CD14-positive monocyte (primary cell): ENCODE results near the gene PPFIBP1. TPM values are rescaled to one million over a fixed set of nuclear protein-coding genes. Genes with fewer than 3 reads are reported as not detected.
A peak's percentile ranks its signal among the peaks of the same experiment; 100 is the strongest.

Experiments
- DNase-seq, 3 donors: peaks; one replicate each; pipeline ENCODE4 v3.0.0-alpha.2; 2011 to 2022
- H2AFZ ChIP-seq: 2 replicates; pipeline ENCODE4 v1.6.0; 2012; ENCODE audit warnings: mild to moderate bottlenecking, low read depth, low read length, inconsistent platforms; ENCODE audit not compliant: insufficient read depth, poor library complexity, severe bottlenecking
- H3K27ac ChIP-seq, 2 donors: 1 replicate in 1 of 2; 2 replicates in 1 of 2; pipeline ENCODE4 v1.5.1; 2012 to 2013; ENCODE audit warnings: low read length in 2 of 2, control low read depth in 1 of 2, inconsistent platforms in 1 of 2, low read depth in 1 of 2, mild to moderate bottlenecking in 1 of 2
- H3K27me3 ChIP-seq, 2 donors: one replicate each; pipeline versions ENCODE4 v1.6.0 to v1.6.1; 2011 to 2013; ENCODE audit warnings: low read length in 2 of 2; ENCODE audit not compliant: control insufficient read depth in 2 of 2, insufficient read depth in 2 of 2
- H3K36me3 ChIP-seq, 2 donors: replicated peaks in 1 of 2; 1 replicate in 1 of 2; 2 replicates in 1 of 2; pipeline versions ENCODE4 v1.5.1 to v1.6.1; 2012 to 2013; ENCODE audit warnings: low read length in 2 of 2, control low read depth in 1 of 2, inconsistent platforms in 1 of 2, mild to moderate bottlenecking in 1 of 2; ENCODE audit not compliant: insufficient read depth in 2 of 2, control insufficient read depth in 1 of 2
- H3K4me1 ChIP-seq, 2 donors: 1 replicate in 1 of 2; 2 replicates in 1 of 2; pipeline versions ENCODE4 v1.5.1 to v1.6.1; 2012 to 2013; ENCODE audit warnings: low read length in 2 of 2, control low read depth in 1 of 2, inconsistent platforms in 1 of 2, mild to moderate bottlenecking in 1 of 2, moderate library complexity in 1 of 2; ENCODE audit not compliant: insufficient read depth in 2 of 2, control insufficient read depth in 1 of 2
- H3K4me2 ChIP-seq: replicated peaks from 2 replicates; pipeline ENCODE3; 2012; ENCODE audit warnings: low read length, moderate library complexity, mild to moderate bottlenecking; ENCODE audit not compliant: poor library complexity, severe bottlenecking; ENCODE audit errors: extremely low read depth
- H3K4me3 ChIP-seq, 3 experiments: fragments of 200-600 bp in 1 of 3; sonication (generic) in 1 of 3; replicated peaks in 1 of 3; 1 replicate in 2 of 3; 2 replicates in 1 of 3; pipeline ENCODE4 v1.5.1; 2011 to 2013; ENCODE audit warnings: low read length in 3 of 3, mild to moderate bottlenecking in 3 of 3, control low read depth in 2 of 3, low read depth in 2 of 3, inconsistent platforms in 1 of 3, moderate library complexity in 1 of 3
- H3K79me2 ChIP-seq: 2 replicates; pipeline ENCODE4 v1.6.0; 2012; ENCODE audit warnings: mild to moderate bottlenecking, control low read depth, inconsistent platforms, low read length, moderate library complexity; ENCODE audit not compliant: insufficient read depth
- H3K9ac ChIP-seq: 2 replicates; pipeline ENCODE4 v1.6.0; 2017; ENCODE audit warnings: low read length, mild to moderate bottlenecking; ENCODE audit not compliant: insufficient read depth, poor library complexity, severe bottlenecking
- H3K9me3 ChIP-seq, 2 donors: replicated peaks in 1 of 2; 1 replicate in 1 of 2; 2 replicates in 1 of 2; pipeline versions ENCODE4 v1.5.1 to v1.6.1; 2012 to 2013; ENCODE audit warnings: low read length in 2 of 2, control low read depth in 1 of 2; ENCODE audit not compliant: control insufficient read depth in 1 of 2, insufficient read depth in 1 of 2
- H4K20me1 ChIP-seq: 2 replicates; pipeline ENCODE4 v1.6.0; 2012; ENCODE audit warnings: mild to moderate bottlenecking, low read length, control low read depth, moderate library complexity; ENCODE audit not compliant: insufficient read depth
- H3K27ac Mint-ChIP-seq, 7 donors: one replicate each; pipeline ENCODE4 v1.8.0; 2020; ENCODE audit warnings: mild to moderate bottlenecking in 7 of 7, mixed read lengths in 7 of 7, moderate library complexity in 6 of 7, inconsistent platforms in 2 of 7
- H3K27me3 Mint-ChIP-seq, 3 donors: one replicate each; pipeline ENCODE4 v1.8.0; 2021 to 2022; ENCODE audit warnings: low read depth in 3 of 3, mild to moderate bottlenecking in 3 of 3, mixed read lengths in 3 of 3, moderate library complexity in 3 of 3, inconsistent platforms in 1 of 3
- H3K36me3 Mint-ChIP-seq, 2 donors: one replicate each; pipeline ENCODE4 v1.8.0; 2020; ENCODE audit warnings: mixed read lengths in 2 of 2, inconsistent platforms in 1 of 2, mild to moderate bottlenecking in 1 of 2
- H3K4me1 Mint-ChIP-seq: one replicate; pipeline ENCODE4 v1.8.0; 2020; ENCODE audit warnings: mild to moderate bottlenecking, mixed read lengths
- H3K4me3 Mint-ChIP-seq, 2 donors: one replicate each; pipeline ENCODE4 v1.8.0; 2020; ENCODE audit warnings: mild to moderate bottlenecking in 2 of 2, mixed read lengths in 2 of 2, moderate library complexity in 1 of 2
- H3K9me3 Mint-ChIP-seq, 7 donors: one replicate each; pipeline ENCODE4 v1.8.0; 2020 to 2022; ENCODE audit warnings: mixed read lengths in 7 of 7, mild to moderate bottlenecking in 6 of 7, moderate library complexity in 6 of 7, inconsistent platforms in 2 of 7
- CTCF ChIP-seq: fragments of 200-600 bp; IDR thresholded peaks from one replicate; pipeline ENCODE4 v1.8.0; 2022; ENCODE audit warnings: antibody characterized with exemption, mild to moderate bottlenecking
- WGBS: methylation state at CpG from one replicate; pipeline ENCODE4 v1.1.5; 2013; ENCODE audit warnings: missing lambda C conversion rate; ENCODE audit not compliant: insufficient coverage; 5-methylcytosine and 5-hydroxymethylcytosine counted together
- intact Hi-C, 2 donors: fragments of 100-400 bp; cut with micrococcal nuclease; formaldehyde crosslinking; loops; one replicate each; pipeline versions ENCODE4 v1.15.0 to v1.15.1; 2023
- polyA minus RNA-seq: library from RNA; depleted of rRNA, polyadenylated mRNA; stranded (reverse); fragments of >200 nt; gene quantifications from 2 replicates; pipeline ENCODE4 v1.2.3, GENCODE V29; 2012
- polyA plus RNA-seq, 3 donors: library from polyadenylated mRNA; depleted of rRNA in 1 of 3; unstranded in 2 of 3; stranded (reverse) in 1 of 3; fragments of 300-500 nt in 2 of 3; fragments of >200 nt in 1 of 3; fragmentation: Illumina TruSeq in 2 of 3; gene quantifications; 1 replicate in 2 of 3; 2 replicates in 1 of 3; pipeline ENCODE4 v1.2.3, GENCODE V29; 2012 to 2021
- total RNA-seq, 12 experiments: library from RNA in 1 of 12; stranded (reverse) in 1 of 12; fragments of 120-200 nt in 1 of 12; gene quantifications; one replicate each; pipeline ENCODE4 v1.2.4 and lab custom pipeline; 2013 to 2026; ENCODE audit warnings: mixed read lengths in 6 of 12, inconsistent platforms in 1 of 12

The PPFIBP1 gene
- total RNA-seq (2013): 1.5 TPM
- polyA plus RNA-seq (under 1 TPM; 0.25 to 0.79 (median 0.53) TPM), polyA minus RNA-seq (0.42 and 0.64 TPM in 2 replicates), total RNA-seq (lab: John Stamatoyannopoulos, UW) (2.0 to 6.3 (median 3.6) reads per million in 11 experiments)

- H3K36me3 ChIP-seq: no peaks in the 10 kb centered on the region
- Mint-ChIP-seq H3K4me1 (peaks cover 26% of the 10 kb centered on the region), H3K36me3 (no peaks in the 10 kb centered on the region), H3K9me3 (peaks cover 0 to 2% (median 0%) of the 10 kb centered on the region in 7 donors), H3K27me3 (peaks cover 0 to 4% (median 0%) of the 10 kb centered on the region in 3 donors), H3K27ac (peak within 1 kb of the TSS; percentile 73 to 89 (median 84)), H3K4me3 (peak within 1 kb of the TSS; percentile 95 to 98)
- intact Hi-C loops: no loop called here
- no peaks in the 10 kb centered on the region for H3K9me3 ChIP-seq
- peak within 1 kb of the TSS; percentile 78 to 98 (median 88) for H3K4me3 ChIP-seq
- 0% methylated on average over 25 of the region's 41 CpGs for WGBS
- H2AFZ ChIP-seq: peak within 1 kb of the TSS; percentile 97
- H3K4me1 ChIP-seq: peaks cover 18 to 23% of the 10 kb centered on the region in 2 donors
- peak within 1 kb of the TSS in 1 of 2 donors; percentile 74 for H3K27ac ChIP-seq
- H3K79me2 ChIP-seq: no peaks in the 10 kb centered on the region
- peak within 1 kb of the TSS; percentile 61 for H3K9ac ChIP-seq
- TF ChIP-seq CTCF: no peak
- peak within 1 kb of the TSS; percentile 81 for H3K4me2 ChIP-seq
- no peaks in the 10 kb centered on the region for H3K27me3 ChIP-seq
- no peaks in the 10 kb centered on the region for H4K20me1 ChIP-seq
- peak; percentile 90 to 91 (median 91) for DNase-seq
Measured at GRCh38 chr12:27523642-27524493, at the start of gene PPFIBP1. TSS of gene PPFIBP1 (plus strand) at chr12:27524206. CDS start at chr12:27633397, 109,191 bp downstream.

DNA sequence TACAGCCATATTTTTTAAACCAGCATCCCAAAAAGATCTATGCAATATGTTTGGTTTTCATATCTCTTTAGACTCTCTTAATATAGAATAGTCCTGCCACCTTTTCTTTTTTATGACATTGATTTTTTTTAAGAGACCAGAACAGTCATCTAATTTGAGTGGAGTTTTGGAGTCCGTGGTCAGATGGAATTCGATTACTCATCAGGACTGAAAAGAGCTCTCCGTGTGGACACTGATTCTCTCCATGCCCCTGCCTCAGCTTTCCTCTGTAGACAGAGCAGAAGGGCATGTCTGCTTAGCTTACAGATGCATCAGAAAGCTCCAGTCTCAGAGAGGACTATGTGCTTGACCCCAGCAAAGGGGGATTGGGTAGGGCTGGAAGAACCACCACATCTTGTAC is 49.7 kb upstream of the PPFIBP1 start:
- Histone ChIP-seq H3K27me3 (no peaks in the 10 kb centered on the region), H3K9ac (no peak overlapping the region), H3K9me3 (peaks cover 14 to 31% of the 10 kb centered on the region in 2 donors), H3K79me2 (no peaks in the 10 kb centered on the region), H3K36me3 (no peaks in the 10 kb centered on the region), H3K4me3 (no peak overlapping the region), H3K4me2 (no peak overlapping the region), H2AFZ (no peak overlapping the region), H4K20me1 (no peaks in the 10 kb centered on the region), H3K4me1 (no peaks in the 10 kb centered on the region), H3K27ac (no peak overlapping the region)
- 80% methylated on average over 2 of the region's 3 CpGs for WGBS
- intact Hi-C loops: no loop called here
- TF ChIP-seq CTCF: no peak
- Mint-ChIP-seq H3K4me1 (no peaks in the 10 kb centered on the region), H3K4me3 (no peak overlapping the region), H3K36me3 (peaks cover 0 to 4% of the 10 kb centered on the region in 2 donors), H3K27me3 (peaks cover 0 to 4% (median 0%) of the 10 kb centered on the region in 3 donors), H3K27ac (no peak overlapping the region), H3K9me3 (peaks cover 20 to 38% (median 28%) of the 10 kb centered on the region in 7 donors)
- DNase-seq: no peak
